WTC11 (cell line): ENCODE measurements around the gene TJP3. TPM values are rescaled to one million over a fixed set of nuclear protein-coding genes. Genes with fewer than 3 reads are reported as not detected.
A peak's percentile ranks its signal among the peaks of the same experiment; 100 is the strongest.

ENCODE experiments used
- ATAC-seq: fragments of 200-7000 bp; cut with Tn5 transposase; 2 replicates; pipeline ENCODE4 v1.10.0; 2021; ENCODE audit warnings: mild to moderate bottlenecking, moderate library complexity
- CTCF ChIA-PET: fragments of 300-600 bp; sonication (Branson Sonifier 250); formaldehyde crosslinking; loops from one replicate; lab custom pipeline; 2021; ENCODE audit warnings: antibody characterized with exemption; lab: Charles Lee
- POLR2A ChIA-PET: fragments of 350-600 bp; sonication (Branson Sonifier 250); formaldehyde crosslinking; loops from one replicate; lab custom pipeline; 2021; ENCODE audit warnings: antibody characterized with exemption; lab: Charles Lee
- DNase-seq: peaks from one replicate; pipeline ENCODE4 v3.0.0; 2021; ENCODE audit warnings: low spot score
- H3K27ac Mint-ChIP-seq: 2 replicates; pipeline ENCODE4 v1.8.0; 2021; ENCODE audit warnings: mixed read lengths
- H3K27me3 Mint-ChIP-seq: 2 replicates; pipeline ENCODE4 v1.8.0; 2021; ENCODE audit warnings: low read depth, mild to moderate bottlenecking, moderate library complexity, mixed read lengths
- H3K36me3 Mint-ChIP-seq: 2 replicates; pipeline ENCODE4 v1.8.0; 2021; ENCODE audit warnings: mixed read lengths
- H3K4me1 Mint-ChIP-seq: 2 replicates; pipeline ENCODE4 v1.8.0; 2022; ENCODE audit warnings: mixed read lengths
- H3K4me3 Mint-ChIP-seq: 2 replicates; pipeline ENCODE4 v1.8.0; 2021; ENCODE audit warnings: mild to moderate bottlenecking, moderate library complexity, mixed read lengths
- H3K9me3 Mint-ChIP-seq: 2 replicates; pipeline ENCODE4 v1.8.0; 2021; ENCODE audit warnings: mixed read lengths
- CBFB ChIP-seq: sonication (generic); formaldehyde crosslinking; IDR thresholded peaks from 2 replicates; pipeline ENCODE4 v1.8.1; 2022; ENCODE audit warnings: mild to moderate bottlenecking, low read depth, missing genetic modification reagents
- E2F4 ChIP-seq: sonication (generic); formaldehyde crosslinking; IDR thresholded peaks from 2 replicates; pipeline ENCODE4 v1.8.1; 2022; ENCODE audit warnings: low read depth, mild to moderate bottlenecking, moderate library complexity, missing genetic modification reagents, borderline replicate concordance
- EMX1 ChIP-seq: fragments of 250-450 bp; sonication (Bioruptor Pico); IDR thresholded peaks from 2 replicates; pipeline ENCODE4 v1.8.0; 2021; ENCODE audit warnings: mild to moderate bottlenecking
- FOXP1 ChIP-seq: sonication (generic); formaldehyde crosslinking; IDR thresholded peaks from 2 replicates; pipeline ENCODE4 v1.8.0; 2022; ENCODE audit warnings: missing genetic modification reagents, mild to moderate bottlenecking, moderate library complexity, borderline replicate concordance
- GABPB1 ChIP-seq: sonication (generic); formaldehyde crosslinking; IDR thresholded peaks from 2 replicates; pipeline ENCODE4 v1.8.1; 2023; ENCODE audit warnings: mild to moderate bottlenecking, missing genetic modification reagents
- NR2C2 ChIP-seq: sonication (generic); formaldehyde crosslinking; IDR thresholded peaks from 2 replicates; pipeline ENCODE4 v1.8.0; 2022; ENCODE audit warnings: mild to moderate bottlenecking, missing genetic modification reagents
- NR3C1 ChIP-seq: sonication (generic); formaldehyde crosslinking; conservative IDR thresholded peaks from 2 replicates; pipeline ENCODE4 v1.8.1; 2023; ENCODE audit warnings: low read depth, mild to moderate bottlenecking, missing genetic modification reagents
- PRRX2 ChIP-seq: fragments of 250-450 bp; sonication (Bioruptor Pico); IDR thresholded peaks from 2 replicates; pipeline ENCODE4 v1.8.0; 2021; ENCODE audit warnings: mild to moderate bottlenecking
- SMAD4 ChIP-seq: sonication (generic); formaldehyde crosslinking; IDR thresholded peaks from 2 replicates; pipeline ENCODE4 v1.8.0; 2022; ENCODE audit warnings: mild to moderate bottlenecking, missing genetic modification reagents
- ZNF512 ChIP-seq: sonication (generic); formaldehyde crosslinking; IDR thresholded peaks from 2 replicates; pipeline ENCODE4 v1.8.1; 2022; ENCODE audit warnings: missing genetic modification reagents, borderline replicate concordance
- ZNF671 ChIP-seq: fragments of 250-450 bp; sonication (Bioruptor Pico); IDR thresholded peaks from 2 replicates; pipeline ENCODE4 v1.8.0; 2021; ENCODE audit warnings: mild to moderate bottlenecking
- total RNA-seq: library from RNA; stranded (reverse); gene quantifications from 3 replicates; pipeline ENCODE4 v1.2.3, GENCODE V29; 2021
- TF ChIP-seq, protein P1 (sequence below): sonication (generic); formaldehyde crosslinking; IDR thresholded peaks from 2 replicates; pipeline ENCODE4 v1.8.1; 2023; ENCODE audit warnings: mild to moderate bottlenecking, moderate library complexity, missing genetic modification reagents
- TF ChIP-seq, protein P2 (sequence below): fragments of 250-450 bp; sonication (Bioruptor Pico); IDR thresholded peaks from 2 replicates; pipeline ENCODE4 v1.9.0; 2021; ENCODE audit warnings: moderate library complexity, mild to moderate bottlenecking, inconsistent platforms, borderline replicate concordance
- TF ChIP-seq, protein P3 (sequence below): sonication (generic); formaldehyde crosslinking; IDR thresholded peaks from 2 replicates; pipeline ENCODE4 v1.8.1; 2022; ENCODE audit warnings: low read depth, missing genetic modification reagents, borderline replicate concordance

Gene TJP3
- total RNA-seq, 1 experiment from 2014 or later = 36.2 TPM

DNA sequence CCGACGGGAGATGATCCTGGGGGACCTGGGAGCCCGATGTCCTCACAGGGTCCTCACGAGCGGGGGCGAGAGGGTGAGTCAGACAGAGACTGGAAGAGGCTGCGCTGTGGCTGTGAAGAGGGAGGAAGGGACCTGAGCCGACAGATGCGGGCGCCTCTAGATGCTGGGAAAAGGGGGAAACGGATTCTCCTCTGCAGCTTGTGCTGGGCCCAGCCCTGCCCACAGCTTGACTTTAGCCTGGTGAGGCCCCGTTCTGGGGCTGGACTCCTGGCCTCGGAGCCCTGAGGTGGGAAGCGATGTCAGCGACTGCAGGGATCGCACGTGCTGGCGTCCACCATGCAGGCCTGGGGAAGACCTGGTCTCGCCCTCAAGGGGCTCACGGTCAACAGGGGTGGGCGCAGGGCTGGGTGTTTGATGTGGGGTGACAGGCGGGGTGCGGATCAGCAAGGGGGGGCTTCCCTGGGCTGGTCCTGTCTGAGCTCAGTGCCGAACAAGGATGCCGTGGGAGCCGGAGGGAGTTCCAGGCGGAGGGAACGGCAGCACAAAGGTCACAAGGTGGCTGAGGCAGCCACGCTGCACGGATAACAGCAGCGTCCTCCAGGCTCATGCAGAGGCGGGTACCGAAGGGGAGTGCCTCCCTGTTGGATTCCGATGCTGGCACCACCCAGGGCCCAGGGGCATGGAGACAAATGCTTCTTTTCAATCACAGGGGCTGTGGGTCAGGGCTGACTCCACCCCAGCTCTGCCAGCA is 39.7 kb upstream of the TJP3 start (continued):
- TF ChIP-seq, protein P1, sequence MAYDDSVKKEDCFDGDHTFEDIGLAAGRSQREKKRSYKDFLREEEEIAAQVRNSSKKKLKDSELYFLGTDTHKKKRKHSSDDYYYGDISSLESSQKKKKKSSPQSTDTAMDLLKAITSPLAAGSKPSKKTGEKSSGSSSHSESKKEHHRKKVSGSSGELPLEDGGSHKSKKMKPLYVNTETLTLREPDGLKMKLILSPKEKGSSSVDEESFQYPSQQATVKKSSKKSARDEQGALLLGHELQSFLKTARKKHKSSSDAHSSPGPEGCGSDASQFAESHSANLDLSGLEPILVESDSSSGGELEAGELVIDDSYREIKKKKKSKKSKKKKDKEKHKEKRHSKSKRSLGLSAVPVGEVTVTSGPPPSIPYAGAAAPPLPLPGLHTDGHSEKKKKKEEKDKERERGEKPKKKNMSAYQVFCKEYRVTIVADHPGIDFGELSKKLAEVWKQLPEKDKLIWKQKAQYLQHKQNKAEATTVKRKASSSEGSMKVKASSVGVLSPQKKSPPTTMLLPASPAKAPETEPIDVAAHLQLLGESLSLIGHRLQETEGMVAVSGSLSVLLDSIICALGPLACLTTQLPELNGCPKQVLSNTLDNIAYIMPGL (CRISPR knock-in tag) = no peak
- TF ChIP-seq, all 79 proteins: peak for 0

DNA sequence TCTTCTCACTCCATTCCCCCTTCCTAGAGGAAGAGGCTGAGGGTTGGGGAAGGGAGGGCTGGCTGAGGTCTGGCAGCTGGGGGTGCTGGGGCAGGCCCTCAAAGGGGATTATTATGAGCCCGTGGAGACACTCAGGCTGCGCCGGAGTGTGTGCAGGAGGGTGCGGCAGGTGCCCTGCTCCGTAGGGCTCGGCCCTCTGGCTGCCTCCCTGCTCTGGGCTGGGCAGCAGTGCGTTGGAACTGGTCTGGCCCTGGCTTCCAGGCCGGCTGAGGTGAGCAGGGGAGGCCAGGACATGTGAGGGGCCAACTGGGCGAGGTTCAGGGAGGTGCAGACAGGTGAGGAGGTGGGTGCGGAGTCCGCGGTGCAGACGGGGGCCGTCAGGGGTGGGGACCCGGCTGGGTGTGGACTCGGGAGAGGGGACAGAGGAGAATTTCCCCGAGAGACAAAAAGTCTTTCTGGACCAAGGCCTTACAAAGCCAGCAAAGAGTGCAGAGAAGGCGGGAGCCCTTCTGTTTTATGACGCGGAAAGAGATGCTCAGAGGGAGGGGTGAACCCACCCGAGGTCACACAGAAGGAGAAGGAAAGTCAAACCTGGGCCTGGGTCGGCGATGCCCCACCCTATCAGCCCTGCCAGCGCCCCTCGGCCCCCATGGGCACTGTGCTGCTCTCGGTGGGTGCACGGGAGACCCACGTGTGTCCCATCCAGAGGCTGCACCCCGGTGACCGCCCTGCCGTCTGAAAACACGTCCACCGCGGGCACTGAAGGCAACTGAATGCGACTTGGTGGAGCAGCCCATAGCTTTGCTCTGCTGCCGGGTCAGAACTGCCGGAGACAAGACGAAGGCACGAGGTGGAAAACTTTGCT is 38.9 kb upstream of the TJP3 start:
- no peak for ATAC-seq
- H3K4me1 Mint-ChIP-seq = peaks cover 5% of the 10 kb centered on the region; the same call in 1 of the 2 replicates
- no peaks in the 10 kb centered on the region for H3K36me3 Mint-ChIP-seq
- TF ChIP-seq NR3C1 (CRISPR knock-in tag) (no peak), E2F4 (no peak), PRRX2 (CRISPR knock-in tag) (no peak), ZNF671 (no peak), EMX1 (CRISPR knock-in tag) (no peak), SMAD4 (CRISPR knock-in tag) (no peak)
- TF ChIP-seq, protein P2, sequence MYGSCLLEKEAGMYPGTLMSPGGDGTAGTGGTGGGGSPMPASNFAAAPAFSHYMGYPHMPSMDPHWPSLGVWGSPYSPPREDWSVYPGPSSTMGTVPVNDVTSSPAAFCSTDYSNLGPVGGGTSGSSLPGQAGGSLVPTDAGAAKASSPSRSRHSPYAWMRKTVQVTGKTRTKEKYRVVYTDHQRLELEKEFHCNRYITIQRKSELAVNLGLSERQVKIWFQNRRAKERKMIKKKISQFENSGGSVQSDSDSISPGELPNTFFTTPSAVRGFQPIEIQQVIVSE = no peak
- TF ChIP-seq, protein P3, sequence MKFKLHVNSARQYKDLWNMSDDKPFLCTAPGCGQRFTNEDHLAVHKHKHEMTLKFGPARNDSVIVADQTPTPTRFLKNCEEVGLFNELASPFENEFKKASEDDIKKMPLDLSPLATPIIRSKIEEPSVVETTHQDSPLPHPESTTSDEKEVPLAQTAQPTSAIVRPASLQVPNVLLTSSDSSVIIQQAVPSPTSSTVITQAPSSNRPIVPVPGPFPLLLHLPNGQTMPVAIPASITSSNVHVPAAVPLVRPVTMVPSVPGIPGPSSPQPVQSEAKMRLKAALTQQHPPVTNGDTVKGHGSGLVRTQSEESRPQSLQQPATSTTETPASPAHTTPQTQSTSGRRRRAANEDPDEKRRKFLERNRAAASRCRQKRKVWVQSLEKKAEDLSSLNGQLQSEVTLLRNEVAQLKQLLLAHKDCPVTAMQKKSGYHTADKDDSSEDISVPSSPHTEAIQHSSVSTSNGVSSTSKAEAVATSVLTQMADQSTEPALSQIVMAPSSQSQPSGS (CRISPR knock-in tag) = no peak
- TF ChIP-seq, protein P1 (CRISPR knock-in tag) = no peak
- TF ChIP-seq, all 79 proteins: peak for 0
- no peak for DNase-seq
- ChIA-PET POLR2A (no interaction called here), CTCF (interaction anchor here (0.6 to 4.2 kb wide), 3 partner anchors 31 to 92 kb away, joined by 3 to 22 read pairs (median 3); partner anchors contain the start of gene PIP5K1C)
- no peak overlapping the region for H3K4me3 Mint-ChIP-seq
- H3K27ac Mint-ChIP-seq = peak overlapping the region; percentile 57
- H3K9me3 Mint-ChIP-seq = no peaks in the 10 kb centered on the region
- no peaks in the 10 kb centered on the region for H3K27me3 Mint-ChIP-seq

- H3K36me3 Mint-ChIP-seq = no peaks in the 10 kb centered on the region
- H3K4me1 Mint-ChIP-seq = peaks cover 5% of the 10 kb centered on the region; the same call in 1 of the 2 replicates
- no peaks in the 10 kb centered on the region for H3K9me3 Mint-ChIP-seq
- POLR2A ChIA-PET = no interaction called here
- ATAC-seq = no peak
- TF ChIP-seq NR2C2 = no peak
- TF ChIP-seq FOXP1 (CRISPR knock-in tag) = no peak
- no peak for TF ChIP-seq CBFB (CRISPR knock-in tag)
- no peak for TF ChIP-seq GABPB1 (CRISPR knock-in tag)
- no peak for TF ChIP-seq NR3C1 (CRISPR knock-in tag)
- no peak for TF ChIP-seq ZNF512 (CRISPR knock-in tag)
- no peak for TF ChIP-seq E2F4
- TF ChIP-seq, all 79 proteins: peak for 0
- Mint-ChIP-seq H3K27ac (no peak overlapping the region; the same call in 1 of the 2 replicates), H3K27me3 (no peaks in the 10 kb centered on the region), H3K4me3 (no peak overlapping the region)
- CTCF ChIA-PET = interaction anchor here (0.6 to 1.0 kb wide), 2 partner anchors 23 to 93 kb away, joined by 3 read pairs; no protein-coding TSS in a partner anchor
- no peak for DNase-seq
Measured at GRCh38 chr19:3669947-3670795, 38.0 kb upstream of the TJP3 start.
